Stimulated activated CD8-positive, alpha-beta memory T cell treated with anti-CD3 and anti-CD28 coated beads, Interleukin-4, amount 100 ng/mL, for 24 hours (primary cell): ENCODE results near the gene GREM2.

ENCODE experiments used
- DNase-seq: peaks from one replicate; pipeline ENCODE4 v3.0.0-alpha.2; 2020; ENCODE audit warnings: low read depth

Gene GREM2

GRCh38 chr1:240611619-240612480 lies at the start of gene GREM2:
GREM2 (minus strand) TSS chr1:240612155; CDS start chr1:240493475, 118,680 bp downstream.
- DNase-seq: peak; percentile 4

GRCh38 chr1:240658312-240658960 lies 46.5 kb upstream of the GREM2 start:
- DNase-seq: no peak

GRCh38 chr1:240656531-240656930 lies 44.6 kb upstream of the GREM2 start:
- DNase-seq: no peak

GRCh38 chr1:240652961-240653409 lies 41.0 kb upstream of the GREM2 start:
- no peak for DNase-seq

- no peak for DNase-seq
These were observed 40.6 kb upstream of the GREM2 start for GRCh38 chr1:240652549-240652948.

- DNase-seq: no peak
These were observed 38.9 kb upstream of the GREM2 start for GRCh38 chr1:240650877-240651276.

- DNase-seq: no peak
These were observed 38.1 kb upstream of the GREM2 start for GRCh38 chr1:240649733-240650721.

- no peak for DNase-seq
These were observed 34.8 kb upstream of the GREM2 start for GRCh38 chr1:240646571-240647240.

GRCh38 chr1:240644732-240645131 lies 32.8 kb upstream of the GREM2 start:
- DNase-seq: no peak

GRCh38 chr1:240635466-240636256 lies 23.7 kb upstream of the GREM2 start:
- DNase-seq: no peak

GRCh38 chr1:240630409-240630808 lies 18.5 kb upstream of the GREM2 start:
- DNase-seq: no peak

GRCh38 chr1:240621249-240621648 lies 9.3 kb upstream of the GREM2 start:
- DNase-seq: no peak

GRCh38 chr1:240619906-240620621 lies 8.1 kb upstream of the GREM2 start:
- DNase-seq: no peak

GRCh38 chr1:240619357-240619756 lies 7.4 kb upstream of the GREM2 start:
- DNase-seq: no peak

GRCh38 chr1:240618946-240619345 lies 7.0 kb upstream of the GREM2 start:
- no peak for DNase-seq

- DNase-seq: no peak
These were observed 4.1 kb upstream of the GREM2 start for GRCh38 chr1:240616018-240616417.

- no peak for DNase-seq
These were observed 1.6 kb upstream of the GREM2 start for GRCh38 chr1:240613356-240614142.

- no peak for DNase-seq
These were observed 856 bp upstream of the GREM2 start for GRCh38 chr1:240612811-240613210.

- DNase-seq: no peak
These were observed 732 bp downstream of the GREM2 start for GRCh38 chr1:240611228-240611618.
